Measurements from ENCODE around the gene UBE2H.
"Not testable (repeated sequence)": the region's sequence is repeated elsewhere in the genome, so short reads cannot be mapped to it uniquely, and the experiment has no call there.

Gene UBE2H

DNA sequence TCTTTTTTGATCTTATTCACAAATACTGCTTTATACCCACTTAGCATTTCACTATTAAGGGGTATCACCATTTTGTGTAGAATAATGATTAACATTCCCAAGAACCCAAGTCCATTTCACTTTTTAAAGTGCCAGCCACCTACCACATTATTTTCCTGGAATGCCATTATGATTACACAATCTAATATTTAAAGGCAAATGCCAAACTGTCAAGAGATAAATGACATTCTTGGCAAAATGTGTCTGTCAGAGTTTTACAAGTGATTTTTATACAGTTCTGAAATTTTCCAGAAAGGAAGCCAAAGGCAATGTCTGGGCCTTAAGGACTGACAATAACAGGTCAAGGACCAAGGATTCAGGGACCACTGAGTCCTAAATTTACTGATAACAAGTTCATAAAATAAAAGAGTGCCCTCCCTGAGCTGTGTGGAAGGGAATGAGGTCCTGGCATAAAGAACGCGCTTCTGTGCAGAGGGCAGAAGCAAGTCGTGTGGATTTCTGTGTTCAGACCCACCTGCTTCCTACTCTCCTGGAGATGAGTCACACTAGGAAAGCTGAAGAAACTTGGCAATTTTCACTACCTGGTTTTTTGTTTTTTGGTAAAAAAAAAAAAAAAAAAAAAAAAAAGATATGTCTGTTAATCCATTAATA is 66.5 kb downstream of the UBE2H start:
- H3K9me3 Mint-ChIP-seq, result no peaks in the 10 kb centered on the region
- H3K4me1 Mint-ChIP-seq, result peaks cover 3% of the 10 kb centered on the region
- DNase-seq, result no peak
- no peak overlapping the region for H3K27ac Mint-ChIP-seq
- peaks cover 4% of the 10 kb centered on the region for H3K36me3 Mint-ChIP-seq
- H3K4me3 Mint-ChIP-seq, result no peak overlapping the region
- CTCF ChIA-PET, result no interaction called here
- no peaks in the 10 kb centered on the region for H3K27me3 Mint-ChIP-seq

DNA sequence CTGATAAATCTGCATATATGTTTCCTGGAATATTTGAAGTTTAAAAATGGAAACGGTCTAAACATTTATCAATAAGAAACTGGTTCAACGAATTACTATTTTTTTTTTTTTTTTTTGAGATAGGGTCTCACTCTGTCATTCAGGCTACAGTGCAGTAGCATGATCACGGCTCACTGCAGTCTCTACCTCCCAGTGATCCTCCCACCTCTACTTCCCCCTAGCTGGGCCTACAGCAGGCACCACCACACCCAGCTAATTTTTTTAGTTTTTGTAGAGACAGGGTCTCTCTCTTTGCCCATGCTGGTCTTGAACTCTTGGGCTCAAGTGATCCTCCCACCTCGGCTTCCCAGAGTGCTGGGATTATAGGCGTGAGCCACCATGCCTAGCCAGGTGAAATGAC is 68.3 kb downstream of the UBE2H start:
- Mint-ChIP-seq H3K4me1 (peaks cover 15% of the 10 kb centered on the region), H3K4me3 (no peak overlapping the region), H3K9me3 (no peaks in the 10 kb centered on the region), H3K36me3 (peaks cover 11% of the 10 kb centered on the region), H3K27ac (no peak overlapping the region), H3K27me3 (no peaks in the 10 kb centered on the region)
- DNase-seq, result no peak
- CTCF ChIA-PET, result no interaction called here

DNA sequence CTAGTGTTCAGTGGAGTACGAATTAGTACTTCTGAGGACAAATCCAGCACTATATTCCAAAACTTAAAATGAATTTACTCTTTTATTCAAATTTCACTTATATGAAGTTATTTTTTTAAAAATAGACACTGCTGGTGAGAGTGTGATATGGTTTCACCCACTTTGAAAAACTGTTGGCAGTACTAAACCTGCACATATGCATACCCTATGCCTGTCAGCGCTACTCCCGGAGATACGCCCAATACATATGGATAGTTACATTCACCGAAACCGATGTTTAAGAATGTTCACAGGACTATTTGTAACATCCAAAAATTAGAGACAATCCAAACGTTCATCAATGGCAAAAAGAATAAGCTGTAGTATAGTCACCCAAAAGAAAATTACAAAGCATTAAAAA is 69.6 kb downstream of the UBE2H start:
- peaks cover 21% of the 10 kb centered on the region for H3K36me3 Mint-ChIP-seq
- no peak overlapping the region for H3K4me3 Mint-ChIP-seq
- CTCF ChIA-PET, result no interaction called here
- no peaks in the 10 kb centered on the region for H3K27me3 Mint-ChIP-seq
- H3K9me3 Mint-ChIP-seq, result no peaks in the 10 kb centered on the region
- DNase-seq, result no peak
- H3K4me1 Mint-ChIP-seq, result peaks cover 23% of the 10 kb centered on the region
- H3K27ac Mint-ChIP-seq, result no peak overlapping the region

DNA sequence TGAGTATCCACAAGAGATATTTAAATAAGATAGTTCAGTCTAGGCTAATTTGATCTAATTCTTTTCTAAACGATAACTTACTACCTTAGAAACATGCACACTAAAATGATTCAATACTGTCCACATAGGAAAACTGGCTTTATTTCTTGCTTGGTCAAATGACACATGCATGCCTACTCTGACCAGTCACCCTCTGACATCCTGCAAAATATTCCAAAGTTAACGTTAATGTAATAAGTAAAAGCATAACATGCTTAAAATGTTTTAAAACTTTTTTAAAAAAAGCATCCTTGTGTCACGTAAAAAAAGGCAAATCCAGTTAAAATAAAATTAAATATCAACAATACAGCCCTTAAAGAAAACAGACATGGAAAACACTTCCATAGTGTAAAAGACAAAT is 70.2 kb downstream of the UBE2H start:
- Mint-ChIP-seq H3K4me1 (peaks cover 23% of the 10 kb centered on the region), H3K4me3 (no peak overlapping the region), H3K27me3 (no peaks in the 10 kb centered on the region), H3K36me3 (peaks cover 26% of the 10 kb centered on the region), H3K27ac (no peak overlapping the region), H3K9me3 (no peaks in the 10 kb centered on the region)
- CTCF ChIA-PET, result no interaction called here
- no peak for DNase-seq

DNA sequence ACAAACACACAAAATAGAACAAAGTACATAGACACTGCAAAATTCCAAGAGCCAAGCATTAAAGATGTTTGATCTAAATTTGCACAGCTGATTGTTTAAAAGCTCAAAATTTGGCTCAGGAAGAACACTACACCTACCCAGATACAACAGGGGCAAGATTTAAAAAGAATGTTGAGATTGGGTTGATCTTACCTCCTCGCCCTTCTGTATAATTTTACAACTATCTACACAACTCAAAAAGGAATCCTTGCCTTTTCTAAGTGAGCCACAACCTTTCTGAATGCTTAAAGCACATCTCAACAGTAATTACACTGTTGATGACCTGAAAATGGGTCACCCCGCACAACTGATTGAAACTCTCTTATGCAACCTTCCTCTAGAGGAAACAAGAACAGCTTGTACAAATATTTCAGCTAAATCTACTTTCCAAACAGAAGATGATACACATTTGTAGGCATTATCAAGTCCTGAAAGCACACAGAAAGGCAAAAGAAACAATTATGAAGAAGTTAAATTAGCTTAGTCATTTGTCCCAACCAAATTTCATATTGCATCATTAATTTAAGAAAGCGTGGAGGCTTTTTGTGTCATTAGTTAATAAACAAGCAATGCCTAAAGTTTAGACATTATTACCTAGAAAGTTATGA is 75.5 kb downstream of the UBE2H start:
- no peaks in the 10 kb centered on the region for H3K9me3 Mint-ChIP-seq
- CTCF ChIA-PET, result interaction anchor here (0.6 to 0.8 kb wide), 2 partner anchors 238 to 509 kb away, joined by 3 read pairs; no protein-coding TSS in a partner anchor
- H3K4me3 Mint-ChIP-seq, result no peak overlapping the region
- peaks cover 38% of the 10 kb centered on the region for H3K36me3 Mint-ChIP-seq
- H3K27me3 Mint-ChIP-seq, result no peaks in the 10 kb centered on the region
- DNase-seq, result no peak
- H3K27ac Mint-ChIP-seq, result no peak overlapping the region
- H3K4me1 Mint-ChIP-seq, result peaks cover 29% of the 10 kb centered on the region

DNA sequence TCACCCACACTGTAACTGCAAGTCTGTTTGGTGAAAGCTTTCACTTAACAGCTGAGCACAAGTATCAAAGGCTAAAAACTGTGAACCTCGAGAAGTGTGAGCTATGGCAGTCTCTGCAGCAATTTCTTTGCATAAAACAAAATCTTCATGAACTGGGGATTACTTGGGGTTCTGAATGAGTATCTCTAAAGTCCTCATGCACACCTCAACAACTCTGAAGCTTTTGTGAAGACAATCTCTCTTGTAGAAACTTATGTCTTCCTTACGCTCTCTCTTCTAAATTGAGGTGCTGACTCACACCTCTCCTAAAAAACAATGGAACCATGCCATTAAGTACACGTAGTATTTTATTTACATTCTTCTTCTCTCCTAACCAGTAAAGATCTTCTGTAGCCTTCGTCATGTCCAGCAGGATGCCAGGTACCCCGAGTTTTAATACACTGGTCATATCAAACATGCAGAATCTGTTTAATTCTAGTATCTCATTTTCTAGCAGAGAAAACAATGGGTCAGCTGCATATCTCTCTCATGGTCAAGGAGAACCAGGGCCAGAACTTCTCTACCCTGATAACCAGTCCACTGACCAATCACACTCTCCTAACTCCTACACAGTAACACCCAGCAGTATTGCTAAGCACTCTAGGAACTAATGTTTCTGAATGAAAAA is 76.9 kb downstream of the UBE2H start:
- Mint-ChIP-seq H3K9me3 (no peaks in the 10 kb centered on the region), H3K27ac (no peak overlapping the region), H3K27me3 (no peaks in the 10 kb centered on the region), H3K4me1 (peaks cover 25% of the 10 kb centered on the region), H3K36me3 (peaks cover 43% of the 10 kb centered on the region), H3K4me3 (no peak overlapping the region)
- no peak for DNase-seq
- CTCF ChIA-PET, result no interaction called here

DNA sequence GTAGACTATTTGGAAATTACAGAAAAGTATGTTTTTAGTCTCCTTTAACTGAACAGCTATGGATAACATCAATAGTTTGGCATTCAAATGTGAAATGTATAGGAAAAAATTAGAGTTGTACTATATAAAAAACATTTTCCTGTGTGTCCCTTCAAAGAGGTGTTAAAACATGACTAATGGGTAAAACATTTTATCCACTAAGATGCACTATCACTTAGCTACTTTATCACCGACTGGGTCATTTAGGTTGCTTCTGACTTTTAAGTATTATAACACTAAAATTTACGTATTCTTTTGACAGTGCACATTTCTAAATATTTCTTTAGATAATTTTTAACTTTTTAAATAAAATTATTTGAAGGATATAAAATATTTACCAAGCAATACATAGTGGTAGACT is 77.6 kb downstream of the UBE2H start:
- peaks cover 20% of the 10 kb centered on the region for H3K4me1 Mint-ChIP-seq

DNA sequence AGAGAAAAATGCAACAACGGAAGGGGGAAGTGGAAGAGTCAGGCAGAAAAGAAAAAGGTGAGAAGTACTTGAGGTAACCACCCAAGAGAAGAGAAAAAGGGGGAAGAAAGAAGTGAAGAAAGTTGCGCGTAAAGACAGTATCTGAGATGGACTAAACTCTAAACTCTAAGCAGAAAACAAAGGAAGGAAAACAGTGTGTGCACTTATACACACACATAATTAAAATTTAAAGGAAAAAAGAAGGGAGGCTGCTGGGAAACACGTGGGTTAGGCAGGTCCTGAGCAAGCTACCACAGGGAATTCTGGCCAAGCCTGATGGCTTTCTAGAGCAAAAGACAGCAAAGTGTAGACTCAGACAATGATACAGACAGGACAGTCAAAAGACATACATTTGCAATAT is 78.0 kb downstream of the UBE2H start:
- Mint-ChIP-seq H3K27me3 (no peaks in the 10 kb centered on the region), H3K4me3 (no peak overlapping the region), H3K36me3 (peaks cover 39% of the 10 kb centered on the region), H3K27ac (no peak overlapping the region), H3K9me3 (no peaks in the 10 kb centered on the region), H3K4me1 (peaks cover 16% of the 10 kb centered on the region)
- DNase-seq, result no peak
- CTCF ChIA-PET, result no interaction called here

More for the DNA sequence above, 77.6 kb downstream of the UBE2H start:
- Mint-ChIP-seq H3K27ac (no peak overlapping the region), H3K4me3 (no peak overlapping the region), H3K36me3 (peaks cover 41% of the 10 kb centered on the region), H3K27me3 (no peaks in the 10 kb centered on the region), H3K9me3 (no peaks in the 10 kb centered on the region)
- no peak for DNase-seq
- CTCF ChIA-PET, result no interaction called here

DNA sequence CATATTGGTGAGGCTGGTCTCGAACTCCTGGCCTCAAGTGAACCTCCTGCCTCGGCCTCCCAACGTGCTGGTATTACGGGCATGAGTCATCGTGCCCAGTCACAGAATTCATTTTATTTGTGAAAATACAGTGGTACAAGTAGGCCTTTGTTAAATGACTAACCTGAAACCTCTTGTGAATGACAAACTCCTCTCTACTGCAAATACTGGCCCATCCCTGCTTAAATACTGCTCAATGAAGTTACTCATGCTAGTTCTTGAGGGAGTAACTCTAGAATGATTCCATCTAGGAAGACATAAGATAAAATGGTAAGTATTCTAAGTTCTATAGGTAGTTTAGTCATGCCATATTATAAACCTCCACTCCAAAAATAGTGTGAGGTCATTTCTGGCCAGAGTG is 80.7 kb downstream of the UBE2H start:
- Mint-ChIP-seq H3K4me3 (no peak overlapping the region), H3K27me3 (no peaks in the 10 kb centered on the region), H3K27ac (no peak overlapping the region), H3K4me1 (peaks cover 1% of the 10 kb centered on the region), H3K36me3 (peaks cover 18% of the 10 kb centered on the region), H3K9me3 (no peaks in the 10 kb centered on the region)
- CTCF ChIA-PET, result interaction anchor here (0.7 kb wide), 1 partner anchor 27 kb away, joined by 3 read pairs; no protein-coding TSS in a partner anchor
- no peak for DNase-seq

DNA sequence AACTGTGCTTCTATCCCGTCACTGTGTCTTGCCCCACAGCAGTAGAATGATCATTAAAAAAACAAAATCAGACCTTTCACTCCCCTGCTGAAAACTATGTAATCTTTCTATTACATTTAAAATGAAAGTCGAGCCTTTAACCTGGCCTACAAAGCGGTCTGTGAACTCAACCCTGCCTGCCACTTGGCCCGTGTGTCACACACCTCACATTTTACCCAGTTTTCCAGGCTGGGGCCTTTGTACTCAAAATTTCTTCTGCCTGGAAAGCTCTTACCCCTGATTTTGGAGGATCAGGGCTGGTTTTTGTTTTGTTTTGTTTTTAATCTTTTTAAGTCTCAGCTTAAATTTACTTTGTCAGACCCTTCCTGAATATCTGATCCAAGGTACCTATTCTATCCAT is 82.1 kb downstream of the UBE2H start:
- CTCF ChIA-PET, result no interaction called here
- Mint-ChIP-seq H3K27ac (no peak overlapping the region), H3K36me3 (peaks cover 12% of the 10 kb centered on the region), H3K27me3 (no peaks in the 10 kb centered on the region), H3K9me3 (no peaks in the 10 kb centered on the region), H3K4me1 (no peaks in the 10 kb centered on the region), H3K4me3 (no peak overlapping the region)
- no peak for DNase-seq

DNA sequence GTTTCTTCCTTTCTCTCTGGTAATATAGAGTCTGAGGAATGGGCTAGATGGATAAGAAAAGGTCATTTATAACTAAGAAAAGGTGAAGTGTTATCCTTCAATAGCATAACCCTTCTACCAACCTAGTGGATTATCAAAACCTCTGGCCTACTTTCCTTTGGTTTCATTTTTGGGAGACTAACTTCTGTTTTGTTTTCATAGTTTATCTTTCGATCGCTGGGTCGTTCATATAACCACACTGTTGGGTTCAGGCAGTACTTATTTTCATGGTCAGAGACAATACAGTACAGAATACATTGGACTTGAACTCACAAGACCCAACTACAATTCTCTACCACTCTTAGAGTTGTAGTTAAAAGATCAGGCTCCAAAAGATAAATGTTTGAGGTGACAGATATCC is 86.5 kb downstream of the UBE2H start:
- no peak overlapping the region for H3K27ac Mint-ChIP-seq
- no peaks in the 10 kb centered on the region for H3K27me3 Mint-ChIP-seq
- peaks cover 10% of the 10 kb centered on the region for H3K4me1 Mint-ChIP-seq
- H3K36me3 Mint-ChIP-seq, result peaks cover 3% of the 10 kb centered on the region
- CTCF ChIA-PET, result no interaction called here
- no peaks in the 10 kb centered on the region for H3K9me3 Mint-ChIP-seq
- DNase-seq, result no peak
- no peak overlapping the region for H3K4me3 Mint-ChIP-seq

DNA sequence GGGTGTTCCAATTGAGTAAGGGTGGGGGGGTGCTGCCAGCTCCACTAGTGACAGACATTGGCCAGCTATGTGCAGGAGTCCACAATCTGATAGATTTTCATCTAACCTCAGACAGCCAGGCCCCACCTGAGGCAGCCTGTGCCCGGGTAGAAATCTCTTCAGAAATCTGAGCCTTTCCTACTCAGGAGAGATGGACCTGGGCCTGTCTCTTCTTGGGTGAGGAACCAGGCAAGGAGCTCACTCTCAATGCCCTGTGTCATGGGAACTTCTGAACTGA is 86.9 kb downstream of the UBE2H start:
- no peaks in the 10 kb centered on the region for H3K27me3 Mint-ChIP-seq
- CTCF ChIA-PET, result no interaction called here
- H3K36me3 Mint-ChIP-seq, result peaks cover 1% of the 10 kb centered on the region
- H3K4me1 Mint-ChIP-seq, result peaks cover 11% of the 10 kb centered on the region
- no peak for DNase-seq
- H3K9me3 Mint-ChIP-seq, result no peaks in the 10 kb centered on the region
- H3K4me3 Mint-ChIP-seq, result no peak overlapping the region
- H3K27ac Mint-ChIP-seq, result no peak overlapping the region

DNA sequence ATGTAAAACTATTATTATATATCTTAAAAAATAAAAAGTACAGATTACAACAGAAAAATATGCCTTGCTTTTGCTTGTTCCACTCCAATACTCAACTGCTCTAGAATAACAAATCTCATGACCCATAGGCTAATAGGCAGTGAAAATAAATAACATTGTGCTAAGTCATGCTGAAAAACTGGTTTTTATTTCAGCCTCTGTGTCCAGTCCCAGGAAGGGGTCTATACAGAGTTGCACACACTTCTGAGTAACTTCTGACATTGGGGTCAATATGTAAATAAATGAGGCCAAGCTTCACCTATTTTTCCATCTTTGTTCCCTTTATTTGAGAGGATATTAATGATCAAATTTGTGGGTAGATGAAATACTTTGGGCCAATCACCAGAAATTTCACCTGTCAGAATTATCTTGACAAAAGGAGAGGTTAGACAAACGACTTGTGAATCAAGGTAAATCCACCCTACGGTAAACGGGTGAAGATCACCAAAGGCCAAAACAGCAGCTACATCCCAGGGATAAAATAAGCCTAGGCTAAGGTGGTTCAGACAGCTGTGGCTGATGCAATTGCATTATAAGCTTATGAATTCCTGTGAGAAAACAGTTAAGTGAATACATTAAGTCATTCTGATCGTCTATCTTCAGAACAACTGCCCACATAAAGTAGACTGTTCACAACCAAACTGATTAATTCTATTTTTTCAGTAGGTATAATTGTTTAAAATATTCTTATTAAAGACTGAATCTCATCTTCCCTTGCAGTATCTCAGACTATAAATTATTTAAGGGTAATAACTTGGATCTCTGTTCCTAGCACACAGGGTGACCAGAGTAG is 87.5 kb downstream of the UBE2H start:
- Mint-ChIP-seq H3K4me1 (peaks cover 15% of the 10 kb centered on the region), H3K9me3 (no peaks in the 10 kb centered on the region), H3K36me3 (peaks cover 1% of the 10 kb centered on the region), H3K27ac (no peak overlapping the region), H3K27me3 (no peaks in the 10 kb centered on the region), H3K4me3 (no peak overlapping the region)
- CTCF ChIA-PET, result interaction anchor here (0.5 kb wide), 1 partner anchor 110 kb away, joined by 3 read pairs; no protein-coding TSS in a partner anchor
- DNase-seq, result no peak

DNA sequence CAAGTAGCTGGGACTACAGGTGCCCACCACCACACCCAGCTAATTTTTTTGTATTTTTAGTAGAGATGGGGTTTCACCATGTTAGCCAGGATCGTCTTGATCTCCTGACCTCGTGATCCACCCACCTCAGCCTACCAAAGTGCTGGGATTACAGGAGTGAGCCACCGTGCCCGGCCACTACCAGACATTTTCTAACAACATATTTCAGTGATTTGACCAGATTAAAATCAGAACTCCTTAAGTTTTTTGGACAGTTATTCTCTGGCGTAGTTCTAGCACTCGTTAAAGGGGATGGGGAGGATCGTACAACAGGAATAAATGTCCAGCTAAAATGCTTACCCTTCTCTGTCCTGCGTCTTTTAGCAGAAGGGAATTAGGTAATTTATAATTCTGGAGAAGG is 88.1 kb downstream of the UBE2H start:
- DNase-seq, CTCF ChIA-PET, H3K36me3 Mint-ChIP-seq, H3K9me3 Mint-ChIP-seq, H3K27ac Mint-ChIP-seq, H3K4me3 Mint-ChIP-seq, H3K27me3 Mint-ChIP-seq: not testable (repeated sequence)
- H3K4me1 Mint-ChIP-seq, result peaks cover 19% of the 10 kb centered on the region
